ENCODE data around the gene YIPF5. TPM values are rescaled to one million over a fixed set of nuclear protein-coding genes. Genes with fewer than 3 reads are reported as not detected.

YIPF5 gene
- total RNA-seq, 4 donors from 2014 or later: 24.9 to 31.1 (median 28.5) TPM

DNA sequence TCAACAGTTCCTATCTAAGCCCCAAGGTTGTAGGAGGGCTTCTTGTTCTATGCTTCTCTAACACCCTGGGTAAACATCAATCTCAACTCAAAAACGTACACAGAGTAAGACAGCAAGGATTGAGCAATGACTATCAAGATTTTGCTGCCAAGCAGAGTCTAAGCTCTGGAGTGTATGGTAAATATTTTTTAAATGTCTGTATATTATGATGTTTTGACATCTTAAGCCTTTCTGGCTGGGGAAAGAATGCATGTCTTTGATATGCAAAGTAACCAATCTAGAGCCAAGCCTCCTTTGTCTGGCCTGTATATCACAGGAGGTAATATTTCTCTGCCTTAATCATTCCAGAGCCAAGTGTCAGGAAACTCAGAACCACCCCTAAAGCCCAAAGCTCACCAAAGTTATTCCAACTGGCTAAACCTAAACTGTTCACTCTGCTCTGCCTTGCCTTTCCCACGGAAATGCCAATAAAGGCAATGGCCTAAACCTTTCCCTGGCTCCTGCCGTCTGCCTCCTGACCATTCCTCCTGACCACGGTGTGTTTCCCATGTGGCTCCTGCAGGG lies 45.2 kb downstream of the YIPF5 start:
- peaks cover 0 to 5% (median 2%) of the 10 kb centered on the region in 4 donors for H3K4me1 ChIP-seq
- H3K9me3 ChIP-seq: no peaks in the 10 kb centered on the region
- no peak overlapping the region for H3K4me3 ChIP-seq
- no peaks in the 10 kb centered on the region for H3K36me3 ChIP-seq
- no peak overlapping the region for H3K27ac ChIP-seq (replicated peaks in 1 of 4)
- intact Hi-C loops (cut with DNase I): no loop called here
- no peak for DNase-seq (ENCODE audit: extremely low spot score)
- TF ChIP-seq POLR2A (IDR thresholded peaks at IDR 0.05; ENCODE audit: low read depth) (no peak), POLR2AphosphoS5 (IDR thresholded peaks at IDR 0.05) (no peak), EP300 (IDR thresholded peaks at IDR 0.05) (no peak)
- TF ChIP-seq, protein P1, sequence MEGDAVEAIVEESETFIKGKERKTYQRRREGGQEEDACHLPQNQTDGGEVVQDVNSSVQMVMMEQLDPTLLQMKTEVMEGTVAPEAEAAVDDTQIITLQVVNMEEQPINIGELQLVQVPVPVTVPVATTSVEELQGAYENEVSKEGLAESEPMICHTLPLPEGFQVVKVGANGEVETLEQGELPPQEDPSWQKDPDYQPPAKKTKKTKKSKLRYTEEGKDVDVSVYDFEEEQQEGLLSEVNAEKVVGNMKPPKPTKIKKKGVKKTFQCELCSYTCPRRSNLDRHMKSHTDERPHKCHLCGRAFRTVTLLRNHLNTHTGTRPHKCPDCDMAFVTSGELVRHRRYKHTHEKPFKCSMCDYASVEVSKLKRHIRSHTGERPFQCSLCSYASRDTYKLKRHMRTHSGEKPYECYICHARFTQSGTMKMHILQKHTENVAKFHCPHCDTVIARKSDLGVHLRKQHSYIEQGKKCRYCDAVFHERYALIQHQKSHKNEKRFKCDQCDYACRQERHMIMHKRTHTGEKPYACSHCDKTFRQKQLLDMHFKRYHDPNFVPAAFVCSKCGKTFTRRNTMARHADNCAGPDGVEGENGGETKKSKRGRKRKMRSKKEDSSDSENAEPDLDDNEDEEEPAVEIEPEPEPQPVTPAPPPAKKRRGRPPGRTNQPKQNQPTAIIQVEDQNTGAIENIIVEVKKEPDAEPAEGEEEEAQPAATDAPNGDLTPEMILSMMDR (IDR thresholded peaks at IDR 0.05): no peak
- H3K27me3 ChIP-seq: no peaks in the 10 kb centered on the region
- 65% methylated on average over 4 of the region's 4 CpGs for WGBS

DNA sequence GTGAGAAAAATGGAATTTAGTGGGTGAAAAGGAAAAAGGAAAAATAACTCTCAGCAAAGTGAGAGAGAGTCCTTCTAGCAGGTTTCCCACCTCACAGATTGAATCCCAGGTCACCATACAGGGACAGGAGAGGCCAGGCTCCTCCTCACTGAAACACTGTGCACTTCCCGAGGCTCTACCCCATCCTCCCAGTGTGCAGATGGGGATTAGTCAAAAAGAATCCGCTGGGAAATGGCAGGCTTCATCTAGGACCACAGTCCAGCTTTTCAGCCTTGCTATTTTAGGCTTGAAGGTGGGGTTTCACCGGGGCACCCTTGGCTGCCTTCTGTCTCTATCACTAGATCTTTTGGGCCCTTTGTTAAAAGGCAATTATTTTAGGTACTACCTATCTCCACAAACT lies 47.8 kb downstream of the YIPF5 start:
- peaks cover 0 to 5% (median 2%) of the 10 kb centered on the region in 4 donors for H3K4me1 ChIP-seq
- H3K4me3 ChIP-seq: no peak overlapping the region
- 89% methylated on average over 3 of the region's 3 CpGs for WGBS
- H3K9me3 ChIP-seq: no peaks in the 10 kb centered on the region
- no peak overlapping the region for H3K27ac ChIP-seq (replicated peaks in 1 of 4)
- TF ChIP-seq, protein P1 (IDR thresholded peaks at IDR 0.05): no peak
- no peak for TF ChIP-seq POLR2A (IDR thresholded peaks at IDR 0.05; ENCODE audit: low read depth)
- TF ChIP-seq EP300 (IDR thresholded peaks at IDR 0.05): no peak
- no peak for TF ChIP-seq POLR2AphosphoS5 (IDR thresholded peaks at IDR 0.05)
- no peaks in the 10 kb centered on the region for H3K27me3 ChIP-seq
- no peak for DNase-seq (ENCODE audit: extremely low spot score)
- H3K36me3 ChIP-seq: no peaks in the 10 kb centered on the region
- intact Hi-C loops (cut with DNase I): no loop called here

DNA sequence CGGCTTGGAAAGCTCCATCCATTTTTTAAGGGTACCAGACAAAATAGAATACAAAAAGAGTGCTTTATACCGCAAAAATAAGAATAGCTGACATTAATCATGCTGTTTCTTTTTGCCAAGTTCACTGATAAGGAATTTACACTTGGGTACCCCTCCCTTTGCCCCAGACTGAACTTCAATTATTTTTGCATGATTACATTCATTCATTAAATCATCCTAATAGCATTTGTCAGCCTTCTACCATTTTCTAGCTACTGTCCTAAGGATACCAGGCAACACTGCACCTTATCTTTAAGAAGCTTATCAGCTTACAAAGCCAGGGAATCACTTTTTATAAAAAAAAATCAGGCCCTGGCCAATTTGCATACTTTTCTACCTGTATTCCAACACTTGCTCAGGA lies 48.4 kb downstream of the YIPF5 start:
- intact Hi-C loops (cut with DNase I): no loop called here
- Histone ChIP-seq H3K27ac (replicated peaks in 1 of 4) (no peak overlapping the region), H3K4me1 (peaks cover 0 to 5% (median 2%) of the 10 kb centered on the region in 4 donors)

DNA sequence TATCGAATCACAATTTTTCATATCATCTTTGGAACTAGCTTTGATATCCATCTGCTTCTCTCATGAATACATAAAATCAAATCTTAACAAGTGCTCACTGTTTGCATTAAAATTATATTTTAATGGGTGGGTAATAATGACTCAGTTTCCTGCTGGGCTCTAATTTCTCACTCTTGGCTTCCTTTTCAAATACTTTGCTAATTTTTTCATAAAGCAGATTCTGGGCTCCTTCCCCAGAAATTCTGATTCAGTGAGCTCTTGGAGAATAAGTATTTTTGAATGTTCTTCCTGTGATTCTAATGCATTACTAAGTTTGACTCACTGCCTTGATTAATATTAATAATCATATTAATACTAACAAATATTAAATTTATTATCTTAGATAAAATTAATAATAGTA lies 48.9 kb downstream of the YIPF5 start:
- WGBS: 86% methylated on average over 1 of the region's 1 CpG
- no peak for DNase-seq (ENCODE audit: extremely low spot score)
- Histone ChIP-seq H3K27me3 (no peaks in the 10 kb centered on the region), H3K9me3 (no peaks in the 10 kb centered on the region), H3K27ac (replicated peaks in 1 of 4) (no peak overlapping the region), H3K4me3 (no peak overlapping the region), H3K4me1 (peaks cover 0 to 5% (median 2%) of the 10 kb centered on the region in 4 donors), H3K36me3 (no peaks in the 10 kb centered on the region)
- intact Hi-C loops (cut with DNase I): no loop called here
- TF ChIP-seq, protein P1 (IDR thresholded peaks at IDR 0.05): no peak
- TF ChIP-seq POLR2AphosphoS5 (IDR thresholded peaks at IDR 0.05): no peak
- TF ChIP-seq POLR2A (IDR thresholded peaks at IDR 0.05; ENCODE audit: low read depth): no peak
- TF ChIP-seq EP300 (IDR thresholded peaks at IDR 0.05): no peak

More for the DNA sequence above, 48.4 kb downstream of the YIPF5 start:
- DNase-seq (ENCODE audit: extremely low spot score): no peak
- H3K36me3 ChIP-seq: no peaks in the 10 kb centered on the region
- no peak for TF ChIP-seq POLR2A (IDR thresholded peaks at IDR 0.05; ENCODE audit: low read depth)
- TF ChIP-seq, protein P1 (IDR thresholded peaks at IDR 0.05): no peak
- no peak for TF ChIP-seq EP300 (IDR thresholded peaks at IDR 0.05)
- TF ChIP-seq POLR2AphosphoS5 (IDR thresholded peaks at IDR 0.05): no peak
- H3K27me3 ChIP-seq: no peaks in the 10 kb centered on the region
- WGBS: 74% methylated on average over 2 of the region's 2 CpGs
- H3K4me3 ChIP-seq: no peak overlapping the region
- H3K9me3 ChIP-seq: no peaks in the 10 kb centered on the region

All from esophagus muscularis mucosa (tissue), 4 donors.